OCI-LY1 (cell line): ENCODE measurements around the gene ENPP3.

Source experiments
- EZH2 ChIP-seq: fragments of 200-600 bp; sonication (generic), shearing (Covaris generic); IDR thresholded peaks from 2 replicates; pipeline ENCODE4 v1.8.0; 2017; ENCODE audit warnings: borderline replicate concordance, mixed run types, mild to moderate bottlenecking, antibody characterized with exemption, low read length, moderate library complexity, mixed read lengths
- TF ChIP-seq, protein P1 (sequence below): fragments of 200-600 bp; sonication (generic), shearing (Covaris generic); IDR thresholded peaks from 2 replicates; pipeline ENCODE4 v1.5.1; 2017; ENCODE audit warnings: mild to moderate bottlenecking, antibody characterized with exemption, low read length, moderate library complexity, mixed read lengths

DNA sequence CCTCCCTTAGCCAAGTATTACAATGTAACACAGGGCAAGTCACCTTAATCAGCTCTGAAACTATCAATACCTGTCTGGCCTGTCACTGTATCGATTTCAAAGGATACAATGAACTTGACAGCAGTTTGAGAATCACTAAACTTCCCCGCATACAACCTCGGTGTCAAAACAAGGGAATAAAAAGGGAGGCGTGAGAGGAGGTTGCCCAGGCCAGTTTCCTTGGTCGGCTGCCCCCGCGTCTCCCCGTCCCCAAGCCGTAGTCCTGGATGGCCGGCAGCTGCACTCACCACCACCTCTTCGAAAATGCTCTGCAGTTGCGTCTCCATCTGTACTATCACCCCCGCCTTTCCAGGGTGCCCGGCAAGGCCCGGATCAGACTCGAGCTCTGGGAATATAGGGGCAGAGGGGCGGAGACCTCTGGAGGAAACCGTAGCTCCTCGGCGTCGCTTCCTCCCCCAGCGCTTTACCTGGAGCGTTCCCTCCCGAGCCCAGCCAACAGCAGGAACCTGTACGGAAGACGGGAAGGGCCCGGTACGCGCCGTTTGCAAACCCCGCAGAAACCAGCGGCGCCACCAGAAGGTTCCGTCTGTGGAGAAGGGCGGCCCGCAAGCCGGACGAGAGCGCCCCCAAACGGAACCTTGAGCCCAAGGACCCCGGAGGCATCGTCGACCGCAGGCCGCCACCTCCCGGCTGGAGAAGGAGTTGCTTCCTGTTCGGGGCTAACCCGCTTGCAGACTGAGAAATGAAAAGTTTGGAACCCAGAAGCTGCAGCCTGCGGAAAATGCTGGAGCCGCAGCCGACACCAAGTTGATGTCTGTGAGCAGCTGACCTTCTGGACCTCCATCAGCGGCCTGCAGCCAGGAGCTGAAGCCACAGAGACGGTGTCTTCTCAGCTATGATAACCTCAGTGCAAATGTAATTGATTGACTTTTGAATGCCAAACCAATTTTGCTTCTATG, 9.1 kb upstream of the ENPP3 start, which contains the start of gene MED23:
- TF ChIP-seq, protein P1, sequence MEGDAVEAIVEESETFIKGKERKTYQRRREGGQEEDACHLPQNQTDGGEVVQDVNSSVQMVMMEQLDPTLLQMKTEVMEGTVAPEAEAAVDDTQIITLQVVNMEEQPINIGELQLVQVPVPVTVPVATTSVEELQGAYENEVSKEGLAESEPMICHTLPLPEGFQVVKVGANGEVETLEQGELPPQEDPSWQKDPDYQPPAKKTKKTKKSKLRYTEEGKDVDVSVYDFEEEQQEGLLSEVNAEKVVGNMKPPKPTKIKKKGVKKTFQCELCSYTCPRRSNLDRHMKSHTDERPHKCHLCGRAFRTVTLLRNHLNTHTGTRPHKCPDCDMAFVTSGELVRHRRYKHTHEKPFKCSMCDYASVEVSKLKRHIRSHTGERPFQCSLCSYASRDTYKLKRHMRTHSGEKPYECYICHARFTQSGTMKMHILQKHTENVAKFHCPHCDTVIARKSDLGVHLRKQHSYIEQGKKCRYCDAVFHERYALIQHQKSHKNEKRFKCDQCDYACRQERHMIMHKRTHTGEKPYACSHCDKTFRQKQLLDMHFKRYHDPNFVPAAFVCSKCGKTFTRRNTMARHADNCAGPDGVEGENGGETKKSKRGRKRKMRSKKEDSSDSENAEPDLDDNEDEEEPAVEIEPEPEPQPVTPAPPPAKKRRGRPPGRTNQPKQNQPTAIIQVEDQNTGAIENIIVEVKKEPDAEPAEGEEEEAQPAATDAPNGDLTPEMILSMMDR = peak; percentile 99
- no peak for TF ChIP-seq EZH2
